GM21786 (cell line): ENCODE data around the gene PARK7.
"Not testable (repeated sequence)": the region's sequence is repeated elsewhere in the genome, so short reads cannot be mapped to it uniquely, and the experiment has no call there.

Experiments used
- ATAC-seq: cut with Tn5 transposase; IDR thresholded peaks from one replicate; pipeline ENCODE4 v1.9.1; 2021; ENCODE audit not compliant: unreplicated experiment

PARK7 gene

GRCh38 chr1:7942214-7942921 is 19.1 kb upstream of the PARK7 start:
- no peak for ATAC-seq

- no peak for ATAC-seq
Observed at GRCh38 chr1:7943251-7943650, 18.3 kb upstream of the PARK7 start.

DNA sequence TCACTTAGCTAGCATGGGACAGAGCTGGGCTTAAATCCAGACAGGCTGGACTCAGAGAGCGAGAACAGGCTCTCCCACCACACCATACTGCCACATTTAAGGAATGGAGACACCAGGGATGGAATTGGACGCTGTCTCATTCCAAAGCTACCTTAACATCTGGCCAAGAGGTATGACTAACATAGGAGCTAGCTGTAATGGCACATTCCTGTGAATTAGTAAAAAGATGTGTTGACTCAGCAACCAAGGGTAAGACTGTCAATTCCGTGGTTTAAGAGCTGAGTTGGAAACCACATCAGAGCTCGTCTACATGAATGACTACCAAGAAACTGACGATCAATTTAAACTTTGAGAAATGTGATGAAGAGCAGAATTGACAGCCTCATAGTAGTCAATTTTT is 12.6 kb upstream of the PARK7 start:
- no peak for ATAC-seq

DNA sequence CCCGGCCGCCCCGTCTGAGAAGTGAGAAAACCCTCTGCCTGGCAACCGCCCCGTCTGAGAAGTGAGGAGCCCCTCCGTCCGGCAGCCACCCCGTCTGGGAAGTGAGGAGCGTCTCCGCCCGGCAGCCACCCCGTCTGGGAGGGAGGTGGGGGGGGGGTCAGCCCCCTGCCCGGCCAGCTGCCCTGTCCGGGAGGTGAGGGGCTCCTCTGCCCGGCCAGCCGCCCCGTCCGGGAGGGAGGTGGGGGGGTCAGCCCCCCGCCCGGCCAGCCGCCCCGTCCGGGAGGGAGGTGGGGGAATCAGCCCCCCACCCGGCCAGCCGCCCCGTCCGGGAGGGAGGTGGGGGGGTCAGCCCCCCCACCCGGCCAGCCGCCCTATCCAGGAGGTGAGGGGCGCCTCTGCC is 8.7 kb upstream of the PARK7 start:
- not testable (repeated sequence) for ATAC-seq

DNA sequence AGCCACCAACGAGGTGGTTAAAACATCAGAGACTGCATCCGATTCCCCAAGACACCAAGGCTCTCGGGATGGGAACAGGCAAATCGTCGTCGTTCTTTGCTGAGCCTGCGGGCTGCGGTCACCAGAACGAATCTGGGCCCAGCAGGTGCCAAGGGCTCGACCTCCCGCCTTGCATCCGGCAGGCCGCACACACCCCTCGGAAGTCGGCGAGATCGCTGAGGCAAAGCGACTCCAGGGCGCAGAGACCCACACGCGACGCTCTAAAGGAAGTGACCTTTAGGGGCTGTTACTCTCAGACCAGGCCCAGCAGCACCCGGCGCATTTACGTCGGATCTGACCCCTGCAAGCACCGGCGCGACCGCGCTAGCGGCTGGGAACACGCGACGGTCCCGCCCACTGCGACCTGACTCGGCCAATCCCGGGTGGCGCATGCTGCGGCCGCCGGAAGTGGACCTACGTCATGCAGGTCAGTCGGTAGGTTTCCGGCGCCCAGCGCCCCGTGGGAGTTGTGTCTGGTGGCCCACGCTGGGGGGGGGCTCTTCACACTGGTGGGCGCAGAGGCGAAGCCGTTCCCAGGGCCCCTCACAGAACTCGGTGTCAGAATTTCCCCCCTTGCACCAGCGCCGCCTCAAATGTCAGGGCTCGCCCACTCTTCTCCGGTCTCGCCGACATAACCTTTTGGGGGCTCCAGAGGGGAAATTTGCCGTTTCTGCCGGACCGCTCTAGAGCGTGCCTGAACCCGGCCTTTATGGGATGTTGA is 7.5 kb upstream of the PARK7 start:
- peak; percentile 95 for ATAC-seq

DNA sequence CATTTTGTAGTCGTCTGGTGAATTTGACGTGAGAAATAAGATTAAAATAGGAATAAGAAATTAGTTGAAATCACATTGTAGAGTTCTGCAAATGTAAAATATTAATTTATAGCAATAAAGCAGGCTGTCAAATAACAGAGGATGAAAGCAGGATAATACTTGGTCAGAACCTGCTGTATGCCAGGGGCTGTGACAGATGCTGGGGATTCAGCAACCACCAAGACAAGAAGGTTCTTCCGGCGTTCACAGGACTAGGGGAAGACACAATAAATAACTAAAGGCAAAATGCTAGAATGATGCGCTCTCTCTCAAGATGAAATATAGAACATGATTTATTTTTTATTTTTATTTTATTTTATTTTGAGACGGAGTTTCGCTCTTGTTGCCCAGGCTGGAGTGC is 6.8 kb upstream of the PARK7 start:
- no peak for ATAC-seq

DNA sequence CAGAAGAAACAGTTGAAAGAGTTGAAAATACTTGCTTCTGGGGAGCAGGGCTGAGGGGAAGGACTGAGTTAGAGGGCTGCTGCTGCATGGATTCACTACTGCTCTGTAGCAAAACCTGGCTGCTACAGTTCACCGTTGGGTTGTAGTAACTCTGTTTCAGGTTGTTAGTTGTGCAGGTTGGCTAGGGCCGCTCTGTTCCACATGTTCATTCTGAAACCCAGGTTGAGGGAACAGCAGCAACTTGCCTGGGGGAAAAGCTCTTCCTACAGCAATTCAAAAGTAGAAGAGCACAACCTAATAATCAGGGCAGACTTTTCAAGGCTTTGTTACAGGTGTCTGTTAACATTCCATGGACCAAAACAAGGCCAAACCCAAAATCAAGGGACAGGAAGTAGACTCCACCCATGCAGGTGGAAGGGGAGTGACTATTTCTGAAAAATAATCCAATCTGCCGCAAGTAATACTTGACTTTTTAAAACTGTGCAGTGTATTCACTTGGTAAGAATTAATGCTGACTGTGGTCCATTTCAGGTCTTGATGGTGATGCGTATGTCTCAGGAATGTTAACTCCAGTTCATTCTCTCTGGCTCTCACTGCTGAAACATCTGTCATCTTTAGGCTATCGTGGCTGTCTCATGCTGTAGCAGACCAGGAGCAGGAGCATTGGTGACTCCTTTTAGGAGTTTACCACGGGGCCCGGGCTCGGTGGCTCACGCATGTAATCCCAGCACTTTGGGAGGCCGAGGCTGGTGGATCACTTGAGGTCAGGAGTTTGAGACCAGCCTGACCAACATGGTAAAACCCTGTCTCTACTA is 5.1 kb upstream of the PARK7 start:
- ATAC-seq, result no peak

DNA sequence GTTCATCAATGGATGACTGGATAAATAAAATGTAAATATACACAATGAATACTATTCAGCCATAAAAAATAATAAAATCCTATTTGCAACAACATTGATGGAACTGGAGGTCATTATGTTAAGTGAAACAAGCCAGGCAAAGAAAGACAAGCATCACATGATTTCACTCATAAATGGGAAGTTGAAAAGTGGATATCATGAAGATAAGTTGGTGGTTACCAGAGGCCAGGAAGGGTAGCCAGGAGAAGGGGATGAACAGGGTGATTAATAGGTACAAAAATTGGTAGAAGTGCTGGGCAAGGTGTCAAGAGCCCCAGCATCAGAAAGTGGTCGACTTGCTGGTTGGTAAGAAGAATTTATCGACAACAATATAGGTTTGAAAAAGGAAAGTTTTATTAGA is 1.3 kb upstream of the PARK7 start:
- ATAC-seq, result no peak

DNA sequence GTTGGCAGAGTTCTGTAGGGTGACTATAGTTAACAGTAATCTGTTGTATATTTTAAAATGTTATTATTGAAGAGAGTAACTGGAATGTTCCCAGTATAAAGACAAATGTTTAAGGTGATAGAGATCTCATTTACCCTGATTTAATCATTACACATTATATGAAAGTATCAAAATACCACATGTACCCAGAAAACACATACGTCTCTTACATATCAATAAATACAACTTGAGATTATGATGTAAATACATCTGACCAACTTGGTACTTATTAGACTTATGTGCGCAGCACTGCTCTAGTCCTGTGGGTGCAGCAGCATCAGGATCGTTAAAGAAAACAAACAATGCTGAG is 670 bp upstream of the PARK7 start:
- ATAC-seq, result no peak

GRCh38 chr1:7962014-7962335 is 464 bp downstream of the PARK7 start:
- ATAC-seq, result no peak

GRCh38 chr1:7962636-7963377 is 1.3 kb downstream of the PARK7 start:
- no peak for ATAC-seq

GRCh38 chr1:7963378-7963730 is 1.8 kb downstream of the PARK7 start:
- not testable (repeated sequence) for ATAC-seq

DNA sequence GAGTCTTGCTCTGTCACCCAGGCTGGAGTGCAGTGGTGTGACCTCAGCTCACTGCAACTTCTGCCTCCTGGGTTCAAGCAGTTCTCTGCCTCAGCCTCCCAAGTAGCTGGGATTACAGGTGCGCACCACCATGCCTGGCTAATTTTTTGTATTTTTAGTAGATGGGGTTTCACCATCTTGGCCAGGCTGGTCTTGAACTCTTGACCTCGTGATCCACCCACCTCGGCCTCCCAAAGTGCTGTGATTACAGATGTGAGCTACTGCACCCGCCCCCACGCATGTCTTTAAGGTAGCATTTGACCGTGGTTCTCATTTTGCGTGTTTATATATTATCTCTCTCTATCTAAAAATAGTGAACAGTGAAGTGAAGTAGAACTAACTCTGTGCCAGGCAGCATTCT is 2.3 kb downstream of the PARK7 start:
- not testable (repeated sequence) for ATAC-seq

DNA sequence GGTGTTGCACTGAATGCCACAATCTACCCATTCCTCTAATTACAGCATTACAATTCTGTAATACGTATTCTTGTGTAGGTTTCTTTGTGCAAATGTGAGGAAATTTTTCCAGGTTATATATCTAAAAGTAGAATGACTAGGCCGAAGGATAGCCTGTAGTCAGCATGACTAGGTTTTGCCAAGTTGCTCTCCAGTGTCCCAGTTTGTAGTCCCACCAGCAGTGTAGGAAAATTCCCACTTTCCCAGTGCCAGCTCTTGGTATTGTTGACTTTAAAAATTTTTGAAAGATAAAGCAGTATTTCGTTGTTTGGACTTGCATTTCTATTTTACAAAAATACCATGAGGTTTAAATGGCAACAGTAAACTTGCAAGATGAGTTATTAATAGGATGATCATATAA is 3.0 kb downstream of the PARK7 start:
- no peak for ATAC-seq

- no peak for ATAC-seq
Observed at GRCh38 chr1:7967196-7967595, 5.7 kb downstream of the PARK7 start.

DNA sequence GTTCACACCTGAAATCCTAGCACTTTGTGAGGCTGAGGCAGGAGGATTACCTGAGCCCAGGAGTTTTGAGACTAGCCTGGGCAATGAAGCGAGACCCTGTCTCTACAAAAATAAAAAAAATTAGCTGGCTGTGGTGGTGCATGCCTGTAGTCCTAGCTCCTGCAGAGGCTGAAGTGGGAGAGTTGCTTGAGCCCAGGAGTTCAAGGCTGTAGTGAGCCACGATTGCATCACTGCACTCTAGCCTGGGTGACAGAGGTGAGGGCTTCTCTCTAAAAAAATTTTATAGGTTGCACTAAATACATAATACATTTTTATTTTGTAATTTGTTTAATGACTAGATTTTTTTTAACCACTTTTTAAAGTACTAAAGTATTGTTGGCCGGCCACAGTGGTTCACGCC is 6.1 kb downstream of the PARK7 start:
- ATAC-seq, result no peak

GRCh38 chr1:7970246-7970645 is 8.7 kb downstream of the PARK7 start:
- ATAC-seq, result no peak

- ATAC-seq, result no peak
Observed at GRCh38 chr1:7971024-7971423, 9.5 kb downstream of the PARK7 start.

DNA sequence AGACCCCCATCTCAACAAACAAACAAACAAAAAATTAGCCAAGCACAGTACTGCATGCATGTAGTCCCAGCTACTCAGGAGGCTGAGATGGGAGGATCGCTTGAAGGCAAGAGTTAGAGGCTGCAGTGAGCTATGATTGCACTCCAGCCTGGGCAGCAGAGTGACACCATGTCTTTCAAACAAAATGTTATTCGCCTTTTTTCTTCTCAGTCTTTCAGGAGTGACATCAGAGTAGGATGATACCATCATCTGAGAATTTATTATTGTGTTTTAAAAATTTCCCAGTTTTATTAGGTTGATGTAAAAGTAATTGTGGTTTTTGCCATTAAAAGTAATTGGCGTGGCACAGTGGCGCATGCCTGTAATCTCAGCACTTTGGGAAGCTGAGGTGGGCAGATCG is 10.8 kb downstream of the PARK7 start:
- ATAC-seq, result no peak

DNA sequence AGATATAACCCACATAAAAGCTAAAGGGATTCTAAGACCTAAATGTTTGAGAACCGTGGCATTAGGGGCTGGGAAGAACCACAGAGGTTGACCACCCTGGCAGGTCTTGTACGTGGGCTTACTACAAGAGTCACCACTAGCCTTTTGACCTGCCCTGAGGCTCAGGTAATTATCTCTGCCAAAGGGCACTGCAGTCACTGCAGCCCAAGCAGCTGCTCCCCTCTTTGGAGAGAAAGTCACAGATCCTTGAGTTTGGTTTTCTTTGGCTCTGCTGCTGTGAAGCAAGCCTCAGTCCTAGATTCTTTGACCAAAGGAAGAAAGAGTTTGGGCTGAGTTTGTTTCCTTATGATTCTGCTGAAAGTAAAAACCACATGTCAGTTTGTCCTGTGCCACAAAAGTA is 11.6 kb downstream of the PARK7 start:
- no peak for ATAC-seq

GRCh38 chr1:7975212-7975865 is 13.8 kb downstream of the PARK7 start:
- no peak for ATAC-seq
